ENCODE measurements around the gene SMYD3. TPM values are rescaled to one million over a fixed set of nuclear protein-coding genes. Genes with fewer than 3 reads are reported as not detected.

Gene SMYD3
- total and polyA plus RNA-seq, 2 donors (not counting 3 experiments of a cell fraction or from before 2014, with no cell fraction given): 16.0 to 32.1 TPM

- ChIA-PET CTCF (no interaction called here), POLR2A (no interaction called here)
- H4K20me1 ChIP-seq (replicated peaks; ENCODE audit: control insufficient read depth, extremely low read depth, insufficient read depth, low read length): no peaks in the 10 kb centered on the region
- H3K79me2 ChIP-seq (ENCODE audit: control insufficient read depth, insufficient read depth, low read length): no peaks in the 10 kb centered on the region
- DNase-seq (ENCODE audit: low read depth, low spot score): no peak
- no peaks in the 10 kb centered on the region for H3K9me1 ChIP-seq (replicated peaks; ENCODE audit: control insufficient read depth, extremely low read depth, insufficient read depth, low read length)
- dilution Hi-C loops (cut with MboI; ENCODE audit: extremely low pct_ligation_motif_present, low sequenced_read_pairs) (no loop called here), intact Hi-C loops (cut with micrococcal nuclease) (no loop called here)
- H3K4me2 ChIP-seq (ENCODE audit: insufficient read depth, low read length): no peak overlapping the region
- H3K4me1 ChIP-seq (ENCODE audit: control insufficient read depth, extremely low read depth, insufficient read depth, low read length): no peaks in the 10 kb centered on the region
- no TSS peak for BruUV-seq (replicated peaks)
- H2AFZ ChIP-seq (ENCODE audit: low read depth, low read length): no peak overlapping the region
- TF ChIP-seq POLR2A (IDR thresholded peaks at IDR 0.05; ENCODE audit: low read depth, low read length): no peak
- TF ChIP-seq POLR2AphosphoS5 (IDR thresholded peaks at IDR 0.05; ENCODE audit: insufficient read depth, low read depth, low read length): no peak
- no peak for TF ChIP-seq EZH2 (IDR thresholded peaks at IDR 0.05; ENCODE audit: borderline replicate concordance, low read depth, low read length, severe bottlenecking)
- no peaks in the 10 kb centered on the region for H3K27me3 ChIP-seq (ENCODE audit: control insufficient read depth in 2 of 2, insufficient read depth in 2 of 2, low read length in 2 of 2)
- H3K9ac ChIP-seq (replicated peaks; ENCODE audit: extremely low read depth, insufficient read depth, low read length): no peak overlapping the region
- FAIRE-seq: no peak
- H3K4me3 ChIP-seq (replicated peaks in 1 of 3; ENCODE audit: insufficient read depth in 1 of 3, low read depth in 1 of 3, low read length in 3 of 3): no peak overlapping the region
- no peaks in the 10 kb centered on the region for H3K36me3 ChIP-seq (ENCODE audit: control insufficient read depth in 2 of 2, extremely low read depth in 1 of 2, insufficient read depth in 2 of 2, low read length in 2 of 2)
- H3K27ac ChIP-seq (ENCODE audit: insufficient read depth, low read depth, low read length): no peak overlapping the region
- H3K9me3 ChIP-seq (replicated peaks; ENCODE audit: control insufficient read depth, insufficient read depth, low read length): no peaks in the 10 kb centered on the region
Observed at GRCh38 chr1:246166841-246167240, 340.2 kb downstream of the SMYD3 start.

- FAIRE-seq (no peak), DNase-seq (ENCODE audit: low read depth, low spot score) (no peak)
- no peaks in the 10 kb centered on the region for H3K9me1 ChIP-seq (replicated peaks; ENCODE audit: control insufficient read depth, extremely low read depth, insufficient read depth, low read length)
- H3K27me3 ChIP-seq (ENCODE audit: control insufficient read depth in 2 of 2, insufficient read depth in 2 of 2, low read length in 2 of 2): no peaks in the 10 kb centered on the region
- no peak overlapping the region for H2AFZ ChIP-seq (ENCODE audit: low read depth, low read length)
- H3K27ac ChIP-seq (ENCODE audit: insufficient read depth, low read depth, low read length): no peak overlapping the region
- H3K9ac ChIP-seq (replicated peaks; ENCODE audit: extremely low read depth, insufficient read depth, low read length): no peak overlapping the region
- no peak overlapping the region for H3K4me3 ChIP-seq (replicated peaks in 1 of 3; ENCODE audit: insufficient read depth in 1 of 3, low read depth in 1 of 3, low read length in 3 of 3)
- dilution Hi-C loops (cut with MboI; ENCODE audit: extremely low pct_ligation_motif_present, low sequenced_read_pairs): no loop called here
- no peaks in the 10 kb centered on the region for H3K79me2 ChIP-seq (ENCODE audit: control insufficient read depth, insufficient read depth, low read length)
- no peaks in the 10 kb centered on the region for H3K36me3 ChIP-seq (ENCODE audit: control insufficient read depth in 2 of 2, extremely low read depth in 1 of 2, insufficient read depth in 2 of 2, low read length in 2 of 2)
- CTCF ChIA-PET: no interaction called here
- TF ChIP-seq MYC (IDR thresholded peaks at IDR 0.05; ENCODE audit: low read depth, low read length): no peak
- no peak for TF ChIP-seq FOS (IDR thresholded peaks at IDR 0.05; ENCODE audit: borderline replicate concordance, insufficient read depth, low read length)
- no peak for TF ChIP-seq EZH2 (IDR thresholded peaks at IDR 0.05; ENCODE audit: borderline replicate concordance, low read depth, low read length, severe bottlenecking)
- TF ChIP-seq POLR2AphosphoS5 (IDR thresholded peaks at IDR 0.05; ENCODE audit: insufficient read depth, low read depth, low read length): no peak
- TF ChIP-seq GATA2 (IDR thresholded peaks at IDR 0.05; ENCODE audit: insufficient read depth, insufficient read length, low read depth, low read length): no peak
- TF ChIP-seq POLR2A (IDR thresholded peaks at IDR 0.05; ENCODE audit: low read depth, low read length): no peak
- TF ChIP-seq JUN (IDR thresholded peaks at IDR 0.05; ENCODE audit: borderline replicate concordance, insufficient read depth, insufficient read length, low read depth): no peak
- TF ChIP-seq, protein P1, sequence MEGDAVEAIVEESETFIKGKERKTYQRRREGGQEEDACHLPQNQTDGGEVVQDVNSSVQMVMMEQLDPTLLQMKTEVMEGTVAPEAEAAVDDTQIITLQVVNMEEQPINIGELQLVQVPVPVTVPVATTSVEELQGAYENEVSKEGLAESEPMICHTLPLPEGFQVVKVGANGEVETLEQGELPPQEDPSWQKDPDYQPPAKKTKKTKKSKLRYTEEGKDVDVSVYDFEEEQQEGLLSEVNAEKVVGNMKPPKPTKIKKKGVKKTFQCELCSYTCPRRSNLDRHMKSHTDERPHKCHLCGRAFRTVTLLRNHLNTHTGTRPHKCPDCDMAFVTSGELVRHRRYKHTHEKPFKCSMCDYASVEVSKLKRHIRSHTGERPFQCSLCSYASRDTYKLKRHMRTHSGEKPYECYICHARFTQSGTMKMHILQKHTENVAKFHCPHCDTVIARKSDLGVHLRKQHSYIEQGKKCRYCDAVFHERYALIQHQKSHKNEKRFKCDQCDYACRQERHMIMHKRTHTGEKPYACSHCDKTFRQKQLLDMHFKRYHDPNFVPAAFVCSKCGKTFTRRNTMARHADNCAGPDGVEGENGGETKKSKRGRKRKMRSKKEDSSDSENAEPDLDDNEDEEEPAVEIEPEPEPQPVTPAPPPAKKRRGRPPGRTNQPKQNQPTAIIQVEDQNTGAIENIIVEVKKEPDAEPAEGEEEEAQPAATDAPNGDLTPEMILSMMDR (IDR thresholded peaks at IDR 0.05; ENCODE audit: extremely low read depth in 1 of 2, insufficient read depth in 1 of 2, low read depth in 1 of 2, low read length in 2 of 2): no peak
- TF ChIP-seq, protein P2, sequence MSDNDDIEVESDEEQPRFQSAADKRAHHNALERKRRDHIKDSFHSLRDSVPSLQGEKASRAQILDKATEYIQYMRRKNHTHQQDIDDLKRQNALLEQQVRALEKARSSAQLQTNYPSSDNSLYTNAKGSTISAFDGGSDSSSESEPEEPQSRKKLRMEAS (IDR thresholded peaks at IDR 0.05; ENCODE audit: insufficient read depth, insufficient read length): no peak
- H3K9me3 ChIP-seq (replicated peaks; ENCODE audit: control insufficient read depth, insufficient read depth, low read length): no peaks in the 10 kb centered on the region
- POLR2A ChIA-PET: no interaction called here
- intact Hi-C loops (cut with micrococcal nuclease): no loop called here
- BruUV-seq (replicated peaks): no TSS peak
- H3K4me1 ChIP-seq (ENCODE audit: control insufficient read depth, extremely low read depth, insufficient read depth, low read length): no peaks in the 10 kb centered on the region
- H3K4me2 ChIP-seq (ENCODE audit: insufficient read depth, low read length): no peak overlapping the region
- H4K20me1 ChIP-seq (replicated peaks; ENCODE audit: control insufficient read depth, extremely low read depth, insufficient read depth, low read length): no peaks in the 10 kb centered on the region
Observed at GRCh38 chr1:246165826-246166709, 341.0 kb downstream of the SMYD3 start.
